ENCODE data around the gene MROH9. TPM values are rescaled to one million over a fixed set of nuclear protein-coding genes. Genes with fewer than 3 reads are reported as not detected.

MROH9 gene
- polyA plus RNA-seq, 3 donors = not detected

Other genes starting within 250 kb of the MROH9 start
- 10 to 100 TPM in 1 of 3 donors, 1 to 10 TPM in 1, under 1 TPM in 1; 0.59 to 13.2 (median 3.4) TPM for gene FMO3, start 155.4 kb downstream of the MROH9 start, polyA plus RNA-seq
- gene FMO2, start 249.8 kb downstream of the MROH9 start, polyA plus RNA-seq = 10 to 100 TPM in 2 of 3 donors, 1 to 10 TPM in 1; 3.3 to 79.6 (median 28.1) TPM

Measured in adipose tissue (tissue), 3 donors.